ENCODE measurements around the gene DGKQ. TPM values are rescaled to one million over a fixed set of nuclear protein-coding genes. Genes with fewer than 3 reads are reported as not detected.
A peak's percentile ranks its signal among the peaks of the same experiment; 100 is the strongest.

The DGKQ gene
- total RNA-seq, 6 experiments from 2014 or later = 4.6 to 10.5 (median 5.7) TPM

DNA sequence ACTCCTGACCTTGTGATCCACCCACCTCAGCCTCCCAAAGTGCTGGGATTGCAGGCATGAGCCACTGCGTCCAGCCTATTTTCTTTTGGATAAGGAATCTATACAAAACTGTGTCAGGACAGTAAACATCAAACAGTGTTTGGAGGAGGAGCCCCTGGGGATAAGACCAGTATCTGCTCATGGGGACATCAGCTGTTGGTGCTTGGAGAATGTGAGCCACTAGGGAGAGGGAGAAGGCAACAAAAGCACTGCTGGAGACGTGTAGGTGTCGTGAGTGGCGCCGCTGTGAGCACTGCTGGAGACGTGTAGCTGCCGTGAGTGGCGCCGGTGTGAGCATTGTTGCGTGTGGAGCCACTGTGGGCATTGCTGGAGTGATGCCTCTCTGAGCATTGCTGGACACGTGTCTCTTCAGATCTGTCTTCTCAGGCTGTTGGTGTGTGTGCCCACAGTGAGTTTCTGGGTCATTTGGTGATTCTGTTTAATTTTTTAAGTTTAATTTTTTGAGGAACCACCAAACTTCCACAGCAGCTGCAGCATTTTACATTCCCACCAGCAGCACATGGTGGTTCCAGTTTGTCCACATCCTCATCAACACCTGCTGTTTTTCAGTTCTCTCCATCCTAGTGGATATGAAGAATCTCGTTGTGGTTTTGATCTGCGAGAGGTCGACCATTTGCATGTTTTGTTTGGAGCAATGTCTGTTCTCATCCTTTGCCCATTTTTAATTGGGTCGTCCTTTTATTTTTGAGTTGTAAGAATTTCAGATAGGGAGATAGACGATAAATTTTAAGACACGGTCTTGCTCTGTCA is 19.0 kb downstream of the DGKQ start:
- Histone ChIP-seq H3K4me1 (no peaks in the 10 kb centered on the region), H3K27ac (no peak overlapping the region), H3K9me3 (no peaks in the 10 kb centered on the region), H3K27me3 (no peaks in the 10 kb centered on the region), H3K36me3 (peaks cover 0 to 4% (median 0%) of the 10 kb centered on the region in 4 donors), H3K4me3 (no peak overlapping the region)
- TF ChIP-seq, protein P1, sequence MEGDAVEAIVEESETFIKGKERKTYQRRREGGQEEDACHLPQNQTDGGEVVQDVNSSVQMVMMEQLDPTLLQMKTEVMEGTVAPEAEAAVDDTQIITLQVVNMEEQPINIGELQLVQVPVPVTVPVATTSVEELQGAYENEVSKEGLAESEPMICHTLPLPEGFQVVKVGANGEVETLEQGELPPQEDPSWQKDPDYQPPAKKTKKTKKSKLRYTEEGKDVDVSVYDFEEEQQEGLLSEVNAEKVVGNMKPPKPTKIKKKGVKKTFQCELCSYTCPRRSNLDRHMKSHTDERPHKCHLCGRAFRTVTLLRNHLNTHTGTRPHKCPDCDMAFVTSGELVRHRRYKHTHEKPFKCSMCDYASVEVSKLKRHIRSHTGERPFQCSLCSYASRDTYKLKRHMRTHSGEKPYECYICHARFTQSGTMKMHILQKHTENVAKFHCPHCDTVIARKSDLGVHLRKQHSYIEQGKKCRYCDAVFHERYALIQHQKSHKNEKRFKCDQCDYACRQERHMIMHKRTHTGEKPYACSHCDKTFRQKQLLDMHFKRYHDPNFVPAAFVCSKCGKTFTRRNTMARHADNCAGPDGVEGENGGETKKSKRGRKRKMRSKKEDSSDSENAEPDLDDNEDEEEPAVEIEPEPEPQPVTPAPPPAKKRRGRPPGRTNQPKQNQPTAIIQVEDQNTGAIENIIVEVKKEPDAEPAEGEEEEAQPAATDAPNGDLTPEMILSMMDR (IDR thresholded peaks at IDR 0.05) = no peak
- TF ChIP-seq POLR2A (IDR thresholded peaks at IDR 0.05) = no peak
- ATAC-seq (no peak), DNase-seq (no peak)
- intact Hi-C loops (cut with DNase I) = no loop called here
- WGBS (ENCODE audit: insufficient coverage, low coverage, low lambda C conversion rate, missing lambda C conversion rate) = 88% methylated on average over 15 of the region's 17 CpGs

DNA sequence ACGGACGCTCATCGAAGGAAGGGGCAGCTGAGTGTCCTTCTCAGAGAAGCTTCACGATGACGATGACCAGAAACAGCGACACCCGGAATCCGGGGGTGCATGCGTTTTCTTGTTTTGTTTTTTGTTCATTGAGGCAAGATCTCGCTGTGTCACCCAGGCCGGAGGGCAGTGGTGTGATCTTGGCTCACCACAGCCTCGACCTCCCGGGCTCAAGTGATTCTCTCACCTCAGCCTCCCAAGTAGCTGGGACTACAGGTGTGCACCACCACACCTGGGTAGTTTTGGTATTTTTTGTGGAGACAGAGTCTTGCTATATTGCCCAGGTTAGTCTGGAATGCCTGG is 19.8 kb downstream of the DGKQ start:
- intact Hi-C loops (cut with DNase I) = no loop called here
- H3K4me1 ChIP-seq = no peaks in the 10 kb centered on the region

DNA sequence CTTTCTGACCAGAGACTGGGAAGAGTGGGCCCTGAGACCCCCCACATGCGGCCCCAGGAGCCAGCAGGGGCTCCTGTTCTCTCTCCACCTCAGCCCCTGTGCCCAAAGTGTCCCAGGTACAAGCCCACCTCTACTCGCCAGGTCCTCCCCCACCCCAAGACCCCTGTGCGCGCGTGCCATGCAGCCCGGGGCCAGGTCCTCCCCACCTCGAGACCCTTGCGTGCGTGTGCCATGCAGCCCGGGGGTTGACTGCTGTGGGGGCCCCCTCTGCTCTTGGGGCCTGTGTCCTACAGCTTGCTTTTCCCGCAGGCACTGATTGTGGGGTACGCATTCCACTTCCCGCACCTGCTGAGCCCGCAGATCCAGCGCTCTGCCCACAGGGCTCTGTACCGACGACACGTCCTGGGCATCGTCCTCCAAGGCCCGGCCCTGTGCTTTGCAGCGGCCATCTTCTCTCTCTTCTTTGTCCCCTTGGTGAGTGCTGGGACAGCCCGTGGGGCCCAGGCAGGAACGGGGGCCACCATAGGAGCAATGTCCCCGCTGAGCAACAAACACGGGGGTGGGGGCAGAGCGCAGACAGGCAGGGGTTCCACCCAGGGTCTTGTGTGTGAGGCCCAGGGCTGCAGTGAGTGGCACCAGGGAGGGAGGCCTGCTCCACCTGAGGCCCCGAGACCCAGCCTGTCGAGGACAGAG is 20.3 kb downstream of the DGKQ start:
- intact Hi-C loops (cut with DNase I) = no loop called here
- H3K4me3 ChIP-seq = no peak overlapping the region
- peaks cover 0 to 4% (median 0%) of the 10 kb centered on the region in 4 donors for H3K36me3 ChIP-seq
- TF ChIP-seq, protein P1 (IDR thresholded peaks at IDR 0.05) = no peak
- no peak for TF ChIP-seq POLR2A (IDR thresholded peaks at IDR 0.05)
- H3K27me3 ChIP-seq = no peaks in the 10 kb centered on the region
- no peak overlapping the region for H3K27ac ChIP-seq
- H3K4me1 ChIP-seq = no peaks in the 10 kb centered on the region
- WGBS (ENCODE audit: insufficient coverage, low coverage, low lambda C conversion rate, missing lambda C conversion rate) = 91% methylated on average over 15 of the region's 28 CpGs
- DNase-seq (no peak), ATAC-seq (no peak)
- H3K9me3 ChIP-seq = no peaks in the 10 kb centered on the region

More for the DNA sequence above, 19.8 kb downstream of the DGKQ start:
- no peak overlapping the region for H3K27ac ChIP-seq
- H3K27me3 ChIP-seq = no peaks in the 10 kb centered on the region
- WGBS (ENCODE audit: insufficient coverage, low coverage, low lambda C conversion rate, missing lambda C conversion rate) = no CpG with 5 or more reads among the region's 13 CpGs
- H3K36me3 ChIP-seq = peaks cover 0 to 4% (median 0%) of the 10 kb centered on the region in 4 donors
- no peaks in the 10 kb centered on the region for H3K9me3 ChIP-seq
- no peak overlapping the region for H3K4me3 ChIP-seq
- TF ChIP-seq, protein P1 (IDR thresholded peaks at IDR 0.05) = no peak
- no peak for TF ChIP-seq POLR2A (IDR thresholded peaks at IDR 0.05)
- no peak for ATAC-seq
- no peak for DNase-seq

DNA sequence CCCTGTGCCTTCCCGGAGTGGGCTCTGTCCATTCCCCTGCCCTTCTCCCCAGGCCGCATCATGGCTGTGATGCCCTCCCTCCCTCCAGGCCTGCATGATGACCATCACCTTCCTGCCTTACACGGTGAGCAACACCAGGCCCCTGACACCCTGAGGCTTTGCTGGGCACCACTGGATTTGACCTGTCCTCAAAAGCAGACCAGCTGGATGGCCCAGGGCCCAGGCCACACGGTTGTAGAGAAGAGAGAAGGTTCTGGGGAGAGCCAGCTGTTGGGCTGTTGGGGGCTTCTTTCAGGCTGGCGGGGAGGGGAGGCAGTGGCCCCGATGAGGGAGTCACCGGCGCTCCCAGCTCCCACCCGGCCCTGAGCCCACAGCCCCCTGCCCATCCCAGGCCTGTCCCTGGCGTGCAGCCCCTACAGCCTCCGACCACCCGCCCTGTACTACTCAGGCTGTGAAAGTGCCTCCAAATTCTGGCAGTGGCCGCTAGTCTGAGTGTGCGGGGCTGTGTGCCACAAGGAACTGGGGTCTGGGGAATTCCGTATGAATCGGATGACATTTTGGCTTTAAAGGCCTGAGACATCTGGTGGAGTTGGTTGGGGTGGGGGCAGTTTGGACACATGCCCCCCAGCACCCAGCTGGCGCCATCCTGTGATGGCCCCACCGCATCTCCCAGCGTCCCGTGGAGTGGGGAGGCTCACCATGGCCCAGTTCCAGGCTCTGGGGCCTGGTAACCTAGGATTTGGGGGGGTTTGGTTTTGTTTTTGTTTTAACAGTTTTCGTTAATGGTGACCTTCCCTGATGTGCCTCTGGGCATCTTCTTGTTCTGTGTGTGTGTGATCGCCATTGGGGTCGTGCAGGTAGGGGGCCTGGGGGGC is 21.5 kb downstream of the DGKQ start:
- TF ChIP-seq, protein P1 (IDR thresholded peaks at IDR 0.05) = no peak
- no peak for TF ChIP-seq POLR2A (IDR thresholded peaks at IDR 0.05)
- Histone ChIP-seq H3K4me1 (no peaks in the 10 kb centered on the region), H3K9me3 (no peaks in the 10 kb centered on the region), H3K36me3 (peaks cover 0 to 4% (median 0%) of the 10 kb centered on the region in 4 donors), H3K27ac (no peak overlapping the region), H3K27me3 (no peaks in the 10 kb centered on the region), H3K4me3 (no peak overlapping the region)
- WGBS (ENCODE audit: insufficient coverage, low coverage, low lambda C conversion rate, missing lambda C conversion rate) = 100% methylated on average over 1 of the region's 23 CpGs
- ATAC-seq (no peak), DNase-seq (peak in 1 of 3 donors; percentile 35)
- intact Hi-C loops (cut with DNase I) = no loop called here
